ENCODE measurements around the gene ZNF474.

Gene ZNF474

GRCh38 chr5:122118356-122118948 lies 10.9 kb upstream of the ZNF474 start:
- no peak for DNase-seq (ENCODE audit: low read depth in 2 of 2)

GRCh38 chr5:122119205-122119604 lies 10.1 kb upstream of the ZNF474 start:
- no peak for DNase-seq (ENCODE audit: low read depth in 2 of 2)

DNA sequence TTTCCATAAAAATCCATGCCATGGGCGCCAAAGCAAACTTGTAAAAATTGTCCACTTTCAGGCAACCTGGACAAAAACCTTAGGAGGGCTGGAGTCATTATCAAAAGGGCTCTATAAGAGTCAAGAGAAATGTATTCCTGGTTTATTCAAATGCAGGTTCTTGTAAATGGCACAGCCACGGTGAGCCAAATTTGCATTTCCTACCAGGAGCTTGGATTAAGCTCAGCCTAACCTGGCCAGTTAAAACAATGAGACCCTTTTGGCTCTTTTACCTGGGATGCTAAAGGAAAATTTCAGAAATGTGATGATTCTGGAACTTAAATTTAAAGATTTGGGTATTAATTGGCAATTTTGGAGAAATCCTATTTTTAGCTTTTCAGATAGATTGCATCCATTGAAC lies 8.9 kb upstream of the ZNF474 start:
- DNase-seq (ENCODE audit: low read depth in 2 of 2): no peak

GRCh38 chr5:122120957-122121356 lies 8.4 kb upstream of the ZNF474 start:
- DNase-seq (ENCODE audit: low read depth in 2 of 2): no peak

GRCh38 chr5:122121479-122122465 lies 7.6 kb upstream of the ZNF474 start:
- DNase-seq (ENCODE audit: low read depth in 2 of 2): no peak

GRCh38 chr5:122124766-122125165 lies 4.6 kb upstream of the ZNF474 start:
- DNase-seq (ENCODE audit: low read depth in 2 of 2): no peak

GRCh38 chr5:122126177-122126755 lies 3.1 kb upstream of the ZNF474 start:
- no peak for DNase-seq (ENCODE audit: low read depth in 2 of 2)

- no peak for DNase-seq (ENCODE audit: low read depth in 2 of 2)
Measured at GRCh38 chr5:122126756-122127321, 2.5 kb upstream of the ZNF474 start.

GRCh38 chr5:122130152-122130551 lies 806 bp downstream of the ZNF474 start:
- DNase-seq (ENCODE audit: low read depth in 2 of 2): no peak

DNA sequence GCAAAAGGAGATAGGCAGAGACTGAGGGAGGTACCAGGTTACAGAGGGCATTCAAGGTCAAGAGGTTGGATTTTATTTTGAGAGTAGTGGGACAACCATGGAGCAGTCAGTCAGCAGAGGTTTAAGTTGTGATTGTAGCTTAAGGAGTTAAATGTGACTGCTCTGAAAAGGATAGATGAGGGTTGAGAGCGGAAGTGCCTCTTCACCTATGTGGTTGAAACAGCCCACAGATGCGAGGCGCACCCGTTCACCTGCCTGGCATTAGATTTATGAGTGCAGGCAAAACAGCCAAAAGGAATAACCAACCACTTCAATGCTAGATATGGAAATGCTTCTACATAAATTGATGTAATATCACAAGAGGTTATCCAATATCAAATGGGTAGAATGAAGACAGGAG lies 8.4 kb downstream of the ZNF474 start:
- DNase-seq (ENCODE audit: low read depth in 2 of 2): no peak

GRCh38 chr5:122138356-122138755 lies 9.0 kb downstream of the ZNF474 start:
- DNase-seq (ENCODE audit: low read depth in 2 of 2): no peak

- no peak for DNase-seq (ENCODE audit: low read depth in 2 of 2)
Measured at GRCh38 chr5:122140900-122141299, 11.6 kb downstream of the ZNF474 start.

- DNase-seq (ENCODE audit: low read depth in 2 of 2): no peak
Measured at GRCh38 chr5:122141751-122142150, 12.4 kb downstream of the ZNF474 start.

GRCh38 chr5:122142480-122143164 lies 13.3 kb downstream of the ZNF474 start:
- DNase-seq (ENCODE audit: low read depth in 2 of 2): no peak

- DNase-seq (ENCODE audit: low read depth in 2 of 2): no peak
Measured at GRCh38 chr5:122144236-122144635, 14.9 kb downstream of the ZNF474 start.

- no peak for DNase-seq (ENCODE audit: low read depth in 2 of 2)
Measured at GRCh38 chr5:122145906-122146305, 16.6 kb downstream of the ZNF474 start.

DNA sequence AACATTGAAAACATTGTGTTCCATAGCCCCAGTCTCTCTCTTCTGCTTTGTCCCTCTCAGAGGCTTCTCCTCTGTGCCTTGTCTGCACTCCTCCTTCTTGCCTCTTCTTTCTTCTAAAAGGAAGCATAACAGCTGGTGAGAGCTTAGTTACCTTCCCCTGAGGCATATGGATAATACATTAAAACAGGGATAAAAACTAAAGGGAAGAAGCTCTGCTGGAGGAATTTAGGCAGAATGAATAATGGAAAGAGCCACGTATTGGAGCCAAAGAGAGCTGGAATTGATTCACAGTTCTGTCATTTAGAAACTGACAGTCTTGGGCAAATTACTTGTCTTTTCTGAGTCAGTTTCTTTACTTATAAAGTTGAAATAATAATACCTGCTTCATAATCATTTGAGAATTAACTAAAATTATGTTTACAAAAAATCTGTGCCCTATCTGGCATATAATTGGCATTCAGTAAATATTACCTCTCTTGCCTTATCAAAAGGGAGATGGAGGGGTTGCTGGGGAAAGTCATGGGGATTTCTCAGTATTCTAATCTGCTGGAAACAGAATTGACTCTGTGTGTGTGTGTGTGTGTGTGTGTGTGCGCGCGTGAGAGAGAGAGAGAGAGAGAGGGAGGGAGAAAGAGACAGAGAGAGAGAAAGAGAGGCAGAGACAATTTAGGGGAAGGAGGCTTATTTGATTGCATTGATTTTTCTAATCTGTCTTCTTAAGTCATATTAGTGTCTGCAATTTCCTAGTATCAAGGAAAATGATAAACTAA lies 20.2 kb downstream of the ZNF474 start:
- DNase-seq (ENCODE audit: low read depth in 2 of 2): no peak

GRCh38 chr5:122150215-122150614 lies 20.9 kb downstream of the ZNF474 start:
- no peak for DNase-seq (ENCODE audit: low read depth in 2 of 2)

DNA sequence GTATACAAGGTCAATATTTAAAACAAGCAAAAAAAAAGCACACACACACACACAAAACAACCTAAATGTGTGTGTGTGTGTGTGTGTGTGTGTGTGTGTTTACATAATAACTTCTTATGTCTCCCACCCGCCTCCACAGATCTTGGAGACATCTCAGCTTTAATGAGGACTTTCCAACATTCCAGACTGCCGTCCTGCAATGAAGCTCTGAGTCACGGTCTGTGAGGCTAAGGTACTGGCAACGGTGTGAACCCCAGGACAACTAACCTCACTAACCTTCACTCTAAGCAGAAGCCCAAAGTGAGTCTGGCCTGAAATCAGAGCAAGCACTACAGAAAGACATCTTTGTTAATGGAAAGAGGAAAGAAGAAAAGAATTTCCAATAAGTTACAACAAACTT lies 22.3 kb downstream of the ZNF474 start:
- no peak for DNase-seq (ENCODE audit: low read depth in 2 of 2)

DNA sequence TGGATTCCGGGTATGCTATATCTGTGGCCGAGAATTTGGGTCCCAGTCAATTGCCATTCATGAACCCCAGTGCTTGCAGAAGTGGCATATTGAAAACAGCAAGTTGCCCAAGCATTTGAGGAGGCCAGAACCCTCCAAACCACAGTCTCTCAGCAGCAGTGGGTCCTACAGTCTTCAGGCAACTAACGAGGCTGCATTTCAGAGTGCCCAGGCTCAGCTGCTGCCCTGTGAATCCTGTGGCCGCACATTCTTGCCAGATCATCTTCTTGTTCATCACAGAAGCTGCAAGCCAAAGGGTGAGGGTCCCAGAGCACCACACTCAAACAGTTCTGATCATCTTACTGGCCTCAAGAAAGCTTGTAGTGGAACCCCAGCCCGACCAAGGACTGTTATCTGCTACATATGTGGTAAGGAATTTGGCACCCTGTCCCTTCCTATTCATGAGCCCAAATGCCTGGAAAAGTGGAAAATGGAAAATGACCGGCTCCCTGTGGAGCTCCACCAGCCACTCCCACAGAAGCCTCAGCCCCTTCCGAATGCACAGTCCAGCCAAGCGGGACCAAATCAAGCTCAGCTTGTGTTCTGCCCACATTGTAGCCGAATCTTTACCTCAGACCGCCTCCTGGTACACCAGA lies 23.0 kb downstream of the ZNF474 start:
- DNase-seq (ENCODE audit: low read depth in 2 of 2): no peak

DNA sequence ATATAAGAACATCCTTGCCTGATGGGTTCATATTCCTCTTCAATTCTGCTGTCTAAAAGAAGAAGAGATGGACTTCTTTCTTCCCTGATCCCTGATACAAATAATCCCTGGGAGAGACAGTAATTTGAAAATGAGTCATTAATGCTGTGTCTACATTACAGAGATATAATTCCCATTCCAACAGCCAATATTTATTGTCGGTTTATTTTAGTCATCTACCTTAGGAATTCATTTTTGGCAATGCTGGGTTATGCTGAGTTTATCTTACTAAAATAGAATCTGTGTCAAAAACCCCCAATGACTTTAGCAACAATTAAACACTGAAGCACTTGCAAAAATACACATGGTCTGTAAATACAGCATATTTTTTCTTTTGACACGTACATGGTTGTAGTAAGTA lies 23.9 kb downstream of the ZNF474 start:
- DNase-seq (ENCODE audit: low read depth in 2 of 2): no peak
